A673 (cell line): ENCODE results near the gene HINT3.

Experiments used
- EZH2 ChIP-seq: fragments of 200-600 bp; sonication (generic); IDR thresholded peaks from 2 replicates; pipeline ENCODE4 v1.6.1; 2017; ENCODE audit warnings: borderline replicate concordance, low read depth, mild to moderate bottlenecking, mixed read lengths, antibody characterized with exemption, low read length; ENCODE audit not compliant: poor library complexity, severe bottlenecking
- TF ChIP-seq, protein P1 (sequence below): fragments of 300-800, 200-600 bp; sonication (generic); conservative IDR thresholded peaks from 2 replicates; pipeline ENCODE4 v1.5.1; 2017; ENCODE audit warnings: low read depth, mild to moderate bottlenecking, antibody characterized with exemption, low read length, moderate library complexity, mixed read lengths

DNA sequence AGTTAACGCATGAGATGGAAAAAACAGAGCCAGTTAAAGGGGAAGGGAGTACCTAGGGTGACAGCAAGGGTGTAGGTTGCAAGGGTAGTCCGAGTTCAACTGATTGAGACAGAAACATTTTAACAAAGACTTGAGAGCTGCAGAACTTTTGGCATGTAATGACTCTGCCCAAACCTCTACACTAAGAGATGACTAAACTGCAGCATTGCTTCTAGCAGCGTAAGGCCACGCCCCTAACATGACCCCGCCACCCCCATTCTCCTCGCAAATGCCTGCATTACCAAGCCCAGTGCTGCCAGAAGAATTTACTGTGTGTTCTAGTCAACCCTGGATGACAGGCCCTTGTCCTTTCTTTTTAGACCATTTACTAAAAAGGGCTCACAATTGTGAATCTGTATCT is 6.3 kb upstream of the HINT3 start:
- TF ChIP-seq, protein P1, sequence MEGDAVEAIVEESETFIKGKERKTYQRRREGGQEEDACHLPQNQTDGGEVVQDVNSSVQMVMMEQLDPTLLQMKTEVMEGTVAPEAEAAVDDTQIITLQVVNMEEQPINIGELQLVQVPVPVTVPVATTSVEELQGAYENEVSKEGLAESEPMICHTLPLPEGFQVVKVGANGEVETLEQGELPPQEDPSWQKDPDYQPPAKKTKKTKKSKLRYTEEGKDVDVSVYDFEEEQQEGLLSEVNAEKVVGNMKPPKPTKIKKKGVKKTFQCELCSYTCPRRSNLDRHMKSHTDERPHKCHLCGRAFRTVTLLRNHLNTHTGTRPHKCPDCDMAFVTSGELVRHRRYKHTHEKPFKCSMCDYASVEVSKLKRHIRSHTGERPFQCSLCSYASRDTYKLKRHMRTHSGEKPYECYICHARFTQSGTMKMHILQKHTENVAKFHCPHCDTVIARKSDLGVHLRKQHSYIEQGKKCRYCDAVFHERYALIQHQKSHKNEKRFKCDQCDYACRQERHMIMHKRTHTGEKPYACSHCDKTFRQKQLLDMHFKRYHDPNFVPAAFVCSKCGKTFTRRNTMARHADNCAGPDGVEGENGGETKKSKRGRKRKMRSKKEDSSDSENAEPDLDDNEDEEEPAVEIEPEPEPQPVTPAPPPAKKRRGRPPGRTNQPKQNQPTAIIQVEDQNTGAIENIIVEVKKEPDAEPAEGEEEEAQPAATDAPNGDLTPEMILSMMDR: no peak
- TF ChIP-seq EZH2: no peak
